ENCODE results near the gene MVP. TPM values are rescaled to one million over a fixed set of nuclear protein-coding genes. Genes with fewer than 3 reads are reported as not detected.

Gene MVP
- total RNA-seq, 1 experiment from 2014 or later, result 75.1 TPM

DNA sequence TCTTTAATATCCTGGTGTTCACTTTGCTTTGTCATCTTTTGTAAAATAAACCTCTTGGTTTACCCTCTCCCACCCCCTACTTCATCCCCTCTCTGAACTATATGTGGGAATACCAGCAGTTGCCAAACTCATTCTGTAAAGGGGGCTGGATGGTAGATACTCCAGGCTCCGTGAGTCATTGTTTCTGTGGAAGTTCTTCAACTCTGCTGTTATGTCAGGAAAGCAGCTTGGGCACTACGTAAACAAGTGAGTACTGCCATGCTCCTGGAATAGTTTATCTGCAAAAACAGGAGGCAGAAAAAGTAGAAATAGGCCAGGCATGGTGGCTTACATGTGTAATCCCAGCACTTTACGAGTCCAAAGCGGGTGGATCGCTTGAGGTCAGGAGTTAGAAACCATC, 17.6 kb downstream of the MVP start:
- H3K9me2 ChIP-seq (ENCODE audit: insufficient read depth), result no peaks in the 10 kb centered on the region
- H3K36me3 ChIP-seq (ENCODE audit: control insufficient read depth in 1 of 2, insufficient read depth in 2 of 2, low read length in 2 of 2), result peaks cover 2 to 8% of the 10 kb centered on the region in 2 experiments; a peak in 3 of 4 replicates
- no peaks in the 10 kb centered on the region for H3K27me3 ChIP-seq (ENCODE audit: insufficient read depth, low read length)
- POLR2A ChIA-PET, result interaction anchor here (0.6 to 1.4 kb wide), 2 partner anchors 11 to 29 kb away, joined by 5 to 7 read pairs; no protein-coding TSS in a partner anchor
- no peak for TF ChIP-seq CEBPB (IDR thresholded peaks at IDR 0.05; ENCODE audit: low read depth)
- TF ChIP-seq TCF7L2 (IDR thresholded peaks at IDR 0.05; ENCODE audit: borderline replicate concordance, extremely low read depth, insufficient read depth, insufficient read length), result no peak
- TF ChIP-seq SP1 (IDR thresholded peaks at IDR 0.05; ENCODE audit: low read depth), result no peak
- H3K9me3 ChIP-seq (ENCODE audit: control insufficient read depth in 1 of 2, insufficient read depth in 1 of 2, low read depth in 1 of 2, low read length in 2 of 2), result no peaks in the 10 kb centered on the region
- no peak overlapping the region for H3K9ac ChIP-seq (ENCODE audit: low read length)
- no TSS peak for BruUV-seq (replicated peaks)
- ATAC-seq (no peak), DNase-seq (ENCODE audit: low read depth, low spot score) (no peak)
- no peaks in the 10 kb centered on the region for H4K20me1 ChIP-seq (ENCODE audit: insufficient read depth)
- RAD21 ChIA-PET (ENCODE audit: low non-redundant PET in 1 of 2, low total read pairs in 2 of 2, uncharacterized antibody in 2 of 2, unreplicated experiment in 2 of 2), result no interaction called here
- H3K79me2 ChIP-seq (ENCODE audit: insufficient read depth, low read length), result no peaks in the 10 kb centered on the region
- intact Hi-C loops (cut with micrococcal nuclease), result no loop called here
- H2AFZ ChIP-seq (ENCODE audit: low read depth, low read length, poor library complexity, severe bottlenecking), result no peak overlapping the region
- no peak overlapping the region for H3K27ac ChIP-seq (ENCODE audit: low read depth, low read length)
- H3K4me3 ChIP-seq (replicated peaks in 1 of 2; ENCODE audit: low read depth in 1 of 2, low read length in 2 of 2), result no peak overlapping the region
- H3K4me2 ChIP-seq (ENCODE audit: low read length), result no peak overlapping the region
- CTCF ChIA-PET, result interaction anchor here (1.5 kb wide), 1 partner anchor 22 kb away, joined by 4 read pairs; the partner anchor contains the start of gene PAGR1
- peaks cover 0 to 6% of the 10 kb centered on the region in 2 experiments; a peak in 2 of 4 replicates for H3K4me1 ChIP-seq (ENCODE audit: control insufficient read depth in 1 of 2, insufficient read depth in 2 of 2, low read length in 2 of 2)

DNA sequence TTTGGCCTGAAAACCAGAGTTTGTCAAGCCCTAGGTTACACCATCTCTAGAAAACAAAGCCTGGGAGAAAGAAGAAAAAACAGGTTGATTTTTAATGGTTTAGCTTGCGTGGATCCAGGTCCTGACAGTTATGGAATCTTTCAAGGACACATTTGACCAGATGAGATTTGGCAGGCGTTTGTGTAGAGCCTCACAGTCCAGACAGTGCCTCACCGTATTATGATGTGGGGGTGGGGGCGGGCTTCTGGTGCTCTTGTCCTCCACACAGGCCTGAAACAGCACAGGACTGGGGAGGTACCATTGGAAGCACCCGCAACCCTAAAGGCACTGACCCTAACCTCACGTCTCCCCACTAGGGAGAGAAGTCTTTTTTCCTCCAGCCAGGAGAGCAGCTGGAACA, 19.6 kb downstream of the MVP start:
- Histone ChIP-seq H2AFZ (ENCODE audit: low read depth, low read length, poor library complexity, severe bottlenecking) (no peak overlapping the region), H3K9ac (ENCODE audit: low read length) (no peak overlapping the region), H3K4me3 (replicated peaks in 1 of 2; ENCODE audit: low read depth in 1 of 2, low read length in 2 of 2) (no peak overlapping the region), H3K27me3 (ENCODE audit: insufficient read depth, low read length) (no peaks in the 10 kb centered on the region), H3K4me2 (ENCODE audit: low read length) (no peak overlapping the region), H3K79me2 (ENCODE audit: insufficient read depth, low read length) (no peaks in the 10 kb centered on the region), H3K9me2 (ENCODE audit: insufficient read depth) (no peaks in the 10 kb centered on the region), H4K20me1 (ENCODE audit: insufficient read depth) (no peaks in the 10 kb centered on the region), H3K9me3 (ENCODE audit: control insufficient read depth in 1 of 2, insufficient read depth in 1 of 2, low read depth in 1 of 2, low read length in 2 of 2) (no peaks in the 10 kb centered on the region), H3K4me1 (ENCODE audit: control insufficient read depth in 1 of 2, insufficient read depth in 2 of 2, low read length in 2 of 2) (peaks cover 0 to 6% of the 10 kb centered on the region in 2 experiments; a peak in 2 of 4 replicates), H3K36me3 (ENCODE audit: control insufficient read depth in 1 of 2, insufficient read depth in 2 of 2, low read length in 2 of 2) (peaks cover 0 to 4% of the 10 kb centered on the region in 2 experiments; a peak in 2 of 4 replicates), H3K27ac (ENCODE audit: low read depth, low read length) (no peak overlapping the region)
- ChIA-PET CTCF (interaction anchor here (2.5 kb wide), 1 partner anchor 9 kb away, joined by 12 read pairs; no protein-coding TSS in a partner anchor), POLR2A (no interaction called here), RAD21 (ENCODE audit: low non-redundant PET in 1 of 2, low total read pairs in 2 of 2, uncharacterized antibody in 2 of 2, unreplicated experiment in 2 of 2) (no interaction called here)
- intact Hi-C loops (cut with micrococcal nuclease), result no loop called here
- ATAC-seq (no peak), DNase-seq (ENCODE audit: low read depth, low spot score) (no peak)
- BruUV-seq (replicated peaks), result no TSS peak
- TF ChIP-seq POLR2A (IDR thresholded peaks at IDR 0.05; ENCODE audit: borderline replicate concordance, extremely low read depth, insufficient read depth, insufficient read length) (no peak), EGR1 (IDR thresholded peaks at IDR 0.05; ENCODE audit: low read depth) (no peak), RAD21 (IDR thresholded peaks at IDR 0.05; ENCODE audit: low read depth) (no peak), ELF1 (IDR thresholded peaks at IDR 0.05; ENCODE audit: borderline replicate concordance, low read depth) (no peak), TCF7L2 (IDR thresholded peaks at IDR 0.05; ENCODE audit: borderline replicate concordance, extremely low read depth, insufficient read depth, insufficient read length) (no peak), SIN3A (IDR thresholded peaks at IDR 0.05; ENCODE audit: low read depth) (no peak), ZFX (IDR thresholded peaks at IDR 0.05) (no peak), SP1 (IDR thresholded peaks at IDR 0.05; ENCODE audit: low read depth) (no peak), EZH2 (IDR thresholded peaks at IDR 0.05) (no peak), JUND (IDR thresholded peaks at IDR 0.05) (no peak), YY1 (IDR thresholded peaks at IDR 0.05; ENCODE audit: extremely low read depth, insufficient replicate concordance, low read depth, low read length) (no peak), FOSL1 (IDR thresholded peaks at IDR 0.05; ENCODE audit: low read depth) (no peak)
- TF ChIP-seq, protein P1, sequence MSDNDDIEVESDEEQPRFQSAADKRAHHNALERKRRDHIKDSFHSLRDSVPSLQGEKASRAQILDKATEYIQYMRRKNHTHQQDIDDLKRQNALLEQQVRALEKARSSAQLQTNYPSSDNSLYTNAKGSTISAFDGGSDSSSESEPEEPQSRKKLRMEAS (IDR thresholded peaks at IDR 0.05), result no peak
- TF ChIP-seq, protein P2, sequence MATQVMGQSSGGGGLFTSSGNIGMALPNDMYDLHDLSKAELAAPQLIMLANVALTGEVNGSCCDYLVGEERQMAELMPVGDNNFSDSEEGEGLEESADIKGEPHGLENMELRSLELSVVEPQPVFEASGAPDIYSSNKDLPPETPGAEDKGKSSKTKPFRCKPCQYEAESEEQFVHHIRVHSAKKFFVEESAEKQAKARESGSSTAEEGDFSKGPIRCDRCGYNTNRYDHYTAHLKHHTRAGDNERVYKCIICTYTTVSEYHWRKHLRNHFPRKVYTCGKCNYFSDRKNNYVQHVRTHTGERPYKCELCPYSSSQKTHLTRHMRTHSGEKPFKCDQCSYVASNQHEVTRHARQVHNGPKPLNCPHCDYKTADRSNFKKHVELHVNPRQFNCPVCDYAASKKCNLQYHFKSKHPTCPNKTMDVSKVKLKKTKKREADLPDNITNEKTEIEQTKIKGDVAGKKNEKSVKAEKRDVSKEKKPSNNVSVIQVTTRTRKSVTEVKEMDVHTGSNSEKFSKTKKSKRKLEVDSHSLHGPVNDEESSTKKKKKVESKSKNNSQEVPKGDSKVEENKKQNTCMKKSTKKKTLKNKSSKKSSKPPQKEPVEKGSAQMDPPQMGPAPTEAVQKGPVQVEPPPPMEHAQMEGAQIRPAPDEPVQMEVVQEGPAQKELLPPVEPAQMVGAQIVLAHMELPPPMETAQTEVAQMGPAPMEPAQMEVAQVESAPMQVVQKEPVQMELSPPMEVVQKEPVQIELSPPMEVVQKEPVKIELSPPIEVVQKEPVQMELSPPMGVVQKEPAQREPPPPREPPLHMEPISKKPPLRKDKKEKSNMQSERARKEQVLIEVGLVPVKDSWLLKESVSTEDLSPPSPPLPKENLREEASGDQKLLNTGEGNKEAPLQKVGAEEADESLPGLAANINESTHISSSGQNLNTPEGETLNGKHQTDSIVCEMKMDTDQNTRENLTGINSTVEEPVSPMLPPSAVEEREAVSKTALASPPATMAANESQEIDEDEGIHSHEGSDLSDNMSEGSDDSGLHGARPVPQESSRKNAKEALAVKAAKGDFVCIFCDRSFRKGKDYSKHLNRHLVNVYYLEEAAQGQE (IDR thresholded peaks at IDR 0.05; ENCODE audit: low read depth), result no peak

Measured in HCT116 (cell line).